ENCODE results near the gene PCNX4. TPM values are rescaled to one million over a fixed set of nuclear protein-coding genes. Genes with fewer than 3 reads are reported as not detected.

Gene PCNX4
- total and polyA plus RNA-seq, 2 experiments from 2014 or later, result 22.9 to 77.5 TPM

GRCh38 chr14:60174352-60175254, 82.9 kb downstream of the PCNX4 start:
- Mint-ChIP-seq H3K36me3 (ENCODE audit: low read depth) (no peaks in the 10 kb centered on the region), H3K27me3 (ENCODE audit: insufficient read depth, low read depth, poor library complexity) (no peaks in the 10 kb centered on the region), H3K27ac (no peak overlapping the region), H3K4me3 (no peak overlapping the region), H3K4me1 (peaks cover 5% of the 10 kb centered on the region; the same call in 2 of the 3 replicates), H3K9me3 (peaks cover 11% of the 10 kb centered on the region; the same call in 2 of the 3 replicates)
- no peaks in the 10 kb centered on the region for H4K20me1 ChIP-seq (replicated peaks; ENCODE audit: insufficient read depth)
- no peaks in the 10 kb centered on the region for H3K4me1 ChIP-seq (ENCODE audit: insufficient read depth)
- H2AFZ ChIP-seq, result no peak overlapping the region
- no peak overlapping the region for H3K4me3 ChIP-seq
- no peaks in the 10 kb centered on the region for H3K36me3 ChIP-seq (ENCODE audit: insufficient read depth)
- no peaks in the 10 kb centered on the region for H3K27me3 ChIP-seq (ENCODE audit: insufficient read depth)
- ATAC-seq, result peak; percentile 43; the same call in 1 of the 3 replicates
- no peak overlapping the region for H3K27ac ChIP-seq (ENCODE audit: low read depth)
- no peaks in the 10 kb centered on the region for H3K9me2 ChIP-seq (ENCODE audit: insufficient read depth)
- DNase-seq (ENCODE audit: low spot score), result peak; percentile 34
- H3K79me2 ChIP-seq (replicated peaks; ENCODE audit: insufficient read depth), result no peaks in the 10 kb centered on the region
- no peaks in the 10 kb centered on the region for H3F3A ChIP-seq (replicated peaks; ENCODE audit: low read depth)
- TF ChIP-seq CTCF (conservative IDR thresholded peaks at IDR 0.05; ENCODE audit: low read depth in 2 of 2) (no peak), ZNF331 (CRISPR knock-in tag; IDR thresholded peaks at IDR 0.05; ENCODE audit: low read depth) (no peak), JUNB (IDR thresholded peaks at IDR 0.05; ENCODE audit: unreplicated experiment) (no peak), POLR2AphosphoS5 (IDR thresholded peaks at IDR 0.05; ENCODE audit: low read depth) (no peak), STAT1 (IDR thresholded peaks at IDR 0.05; ENCODE audit: unreplicated experiment) (no peak), CREB1 (CRISPR knock-in tag; IDR thresholded peaks at IDR 0.05; ENCODE audit: low read depth) (no peak), EZH2phosphoT487 (IDR thresholded peaks at IDR 0.05; ENCODE audit: unreplicated experiment) (no peak), ZNF114 (CRISPR knock-in tag; IDR thresholded peaks at IDR 0.05) (no peak)
- TF ChIP-seq, protein P1, sequence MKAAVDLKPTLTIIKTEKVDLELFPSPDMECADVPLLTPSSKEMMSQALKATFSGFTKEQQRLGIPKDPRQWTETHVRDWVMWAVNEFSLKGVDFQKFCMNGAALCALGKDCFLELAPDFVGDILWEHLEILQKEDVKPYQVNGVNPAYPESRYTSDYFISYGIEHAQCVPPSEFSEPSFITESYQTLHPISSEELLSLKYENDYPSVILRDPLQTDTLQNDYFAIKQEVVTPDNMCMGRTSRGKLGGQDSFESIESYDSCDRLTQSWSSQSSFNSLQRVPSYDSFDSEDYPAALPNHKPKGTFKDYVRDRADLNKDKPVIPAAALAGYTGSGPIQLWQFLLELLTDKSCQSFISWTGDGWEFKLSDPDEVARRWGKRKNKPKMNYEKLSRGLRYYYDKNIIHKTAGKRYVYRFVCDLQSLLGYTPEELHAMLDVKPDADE (IDR thresholded peaks at IDR 0.05), result no peak
- TF ChIP-seq, protein P2, sequence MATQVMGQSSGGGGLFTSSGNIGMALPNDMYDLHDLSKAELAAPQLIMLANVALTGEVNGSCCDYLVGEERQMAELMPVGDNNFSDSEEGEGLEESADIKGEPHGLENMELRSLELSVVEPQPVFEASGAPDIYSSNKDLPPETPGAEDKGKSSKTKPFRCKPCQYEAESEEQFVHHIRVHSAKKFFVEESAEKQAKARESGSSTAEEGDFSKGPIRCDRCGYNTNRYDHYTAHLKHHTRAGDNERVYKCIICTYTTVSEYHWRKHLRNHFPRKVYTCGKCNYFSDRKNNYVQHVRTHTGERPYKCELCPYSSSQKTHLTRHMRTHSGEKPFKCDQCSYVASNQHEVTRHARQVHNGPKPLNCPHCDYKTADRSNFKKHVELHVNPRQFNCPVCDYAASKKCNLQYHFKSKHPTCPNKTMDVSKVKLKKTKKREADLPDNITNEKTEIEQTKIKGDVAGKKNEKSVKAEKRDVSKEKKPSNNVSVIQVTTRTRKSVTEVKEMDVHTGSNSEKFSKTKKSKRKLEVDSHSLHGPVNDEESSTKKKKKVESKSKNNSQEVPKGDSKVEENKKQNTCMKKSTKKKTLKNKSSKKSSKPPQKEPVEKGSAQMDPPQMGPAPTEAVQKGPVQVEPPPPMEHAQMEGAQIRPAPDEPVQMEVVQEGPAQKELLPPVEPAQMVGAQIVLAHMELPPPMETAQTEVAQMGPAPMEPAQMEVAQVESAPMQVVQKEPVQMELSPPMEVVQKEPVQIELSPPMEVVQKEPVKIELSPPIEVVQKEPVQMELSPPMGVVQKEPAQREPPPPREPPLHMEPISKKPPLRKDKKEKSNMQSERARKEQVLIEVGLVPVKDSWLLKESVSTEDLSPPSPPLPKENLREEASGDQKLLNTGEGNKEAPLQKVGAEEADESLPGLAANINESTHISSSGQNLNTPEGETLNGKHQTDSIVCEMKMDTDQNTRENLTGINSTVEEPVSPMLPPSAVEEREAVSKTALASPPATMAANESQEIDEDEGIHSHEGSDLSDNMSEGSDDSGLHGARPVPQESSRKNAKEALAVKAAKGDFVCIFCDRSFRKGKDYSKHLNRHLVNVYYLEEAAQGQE (IDR thresholded peaks at IDR 0.05; ENCODE audit: unreplicated experiment), result no peak
- H3K4me2 ChIP-seq, result no peak overlapping the region
